Gastroesophageal sphincter (tissue), 4 donors: ENCODE results near the gene RFT1. TPM values are rescaled to one million over a fixed set of nuclear protein-coding genes. Genes with fewer than 3 reads are reported as not detected.

ENCODE experiments used
- ATAC-seq: fragments of 150-250 bp; one replicate; pipeline ENCODE4 v1.9.1; 2016; ENCODE audit warnings: mild to moderate bottlenecking, moderate library complexity
- H3K27ac ChIP-seq, 4 donors: fragments of 200-600 bp; sonication (generic) in 3 of 4; 1 replicate in 3 of 4; 2 replicates in 1 of 4; pipeline ENCODE4 v1.5.1; 2016 to 2019
- H3K27me3 ChIP-seq: fragments of 200-600 bp; sonication (generic); one replicate; pipeline ENCODE4 v1.5.1; 2019
- H3K36me3 ChIP-seq, 2 donors: fragments of 200-600 bp; sonication (generic); one replicate each; pipeline ENCODE4 v1.5.1; 2019; ENCODE audit warnings: control low read depth in 1 of 2
- H3K4me1 ChIP-seq, 3 donors: fragments of 200-600 bp; sonication (generic); 1 replicate in 2 of 3; 2 replicates in 1 of 3; pipeline ENCODE4 v1.5.1; 2016 to 2019; ENCODE audit warnings: control low read depth in 2 of 3
- H3K4me3 ChIP-seq, 2 donors: fragments of 200-600 bp; sonication (generic); one replicate each; pipeline ENCODE4 v1.5.1; 2019; ENCODE audit warnings: mild to moderate bottlenecking in 1 of 2, moderate library complexity in 1 of 2
- H3K9me3 ChIP-seq, 3 donors: fragments of 200-600 bp; sonication (generic); one replicate each; pipeline ENCODE4 v1.5.1; 2017 to 2019; ENCODE audit warnings: control low read depth in 2 of 3
- EP300 ChIP-seq: sonication (generic); formaldehyde crosslinking; IDR thresholded peaks from one replicate; pipeline ENCODE4 v1.6.1; 2017; ENCODE audit warnings: antibody characterized with exemption, mild to moderate bottlenecking
- POLR2A ChIP-seq, 2 donors: fragments of 450-650 bp; IDR thresholded peaks; one replicate each; pipeline ENCODE4 v1.6.1; 2017; ENCODE audit warnings: antibody characterized with exemption in 2 of 2, mild to moderate bottlenecking in 2 of 2, moderate library complexity in 1 of 2
- POLR2AphosphoS5 ChIP-seq: sonication (generic); formaldehyde crosslinking; IDR thresholded peaks from one replicate; pipeline ENCODE4 v1.6.1; 2017; ENCODE audit warnings: antibody characterized with exemption
- WGBS, 2 donors: methylation state at CpG; one replicate each; pipeline ENCODE4 v1.1.5; 2018; ENCODE audit warnings: low coverage in 1 of 2; 5-methylcytosine and 5-hydroxymethylcytosine counted together
- total RNA-seq, 4 donors: library from RNA; depleted of rRNA; stranded (reverse); fragments of >200 nt; gene quantifications; one replicate each; pipeline ENCODE4 v1.1.0, GENCODE V29; 2016
- TF ChIP-seq, protein P1 (sequence below), 4 experiments: fragments of 200-600 bp in 2 of 4; fragments of 450-650 bp in 2 of 4; sonication (generic) in 1 of 4; IDR thresholded peaks; one replicate each; pipeline ENCODE4 v1.5.1; 2017 to 2019; ENCODE audit warnings: antibody characterized with exemption in 4 of 4, mild to moderate bottlenecking in 2 of 4, moderate library complexity in 2 of 4

Gene RFT1
- total RNA-seq, 4 donors from 2014 or later: 6.5 to 7.6 (median 7.2) TPM

DNA sequence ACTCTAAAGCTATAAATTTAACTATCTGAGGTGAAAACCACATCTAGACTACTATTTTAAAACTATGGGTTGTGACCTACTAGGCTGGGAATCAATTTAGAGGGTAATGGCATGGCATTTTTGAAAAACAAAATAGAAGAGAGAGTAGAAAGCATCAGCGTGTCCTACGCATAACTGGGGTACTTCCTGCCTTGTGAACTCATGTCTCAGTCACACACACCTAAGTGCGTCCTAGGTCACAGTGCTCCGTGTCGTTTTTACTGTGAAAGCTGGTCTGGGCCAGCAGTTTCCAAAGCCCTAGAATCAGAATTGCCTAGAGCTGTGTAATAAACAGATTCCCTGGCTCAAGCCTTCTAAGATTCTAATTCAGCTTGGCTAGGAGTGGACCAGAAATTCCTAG is 32.3 kb downstream of the RFT1 start:
- H3K36me3 ChIP-seq: peaks cover 0 to 100% of the 10 kb centered on the region in 2 donors
- H3K4me1 ChIP-seq: no peaks in the 10 kb centered on the region
- no peak for TF ChIP-seq EP300
- TF ChIP-seq, protein P1, sequence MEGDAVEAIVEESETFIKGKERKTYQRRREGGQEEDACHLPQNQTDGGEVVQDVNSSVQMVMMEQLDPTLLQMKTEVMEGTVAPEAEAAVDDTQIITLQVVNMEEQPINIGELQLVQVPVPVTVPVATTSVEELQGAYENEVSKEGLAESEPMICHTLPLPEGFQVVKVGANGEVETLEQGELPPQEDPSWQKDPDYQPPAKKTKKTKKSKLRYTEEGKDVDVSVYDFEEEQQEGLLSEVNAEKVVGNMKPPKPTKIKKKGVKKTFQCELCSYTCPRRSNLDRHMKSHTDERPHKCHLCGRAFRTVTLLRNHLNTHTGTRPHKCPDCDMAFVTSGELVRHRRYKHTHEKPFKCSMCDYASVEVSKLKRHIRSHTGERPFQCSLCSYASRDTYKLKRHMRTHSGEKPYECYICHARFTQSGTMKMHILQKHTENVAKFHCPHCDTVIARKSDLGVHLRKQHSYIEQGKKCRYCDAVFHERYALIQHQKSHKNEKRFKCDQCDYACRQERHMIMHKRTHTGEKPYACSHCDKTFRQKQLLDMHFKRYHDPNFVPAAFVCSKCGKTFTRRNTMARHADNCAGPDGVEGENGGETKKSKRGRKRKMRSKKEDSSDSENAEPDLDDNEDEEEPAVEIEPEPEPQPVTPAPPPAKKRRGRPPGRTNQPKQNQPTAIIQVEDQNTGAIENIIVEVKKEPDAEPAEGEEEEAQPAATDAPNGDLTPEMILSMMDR (IDR thresholded peaks at IDR 0.05): no peak
- no peak for TF ChIP-seq POLR2A (IDR thresholded peaks at IDR 0.05)
- TF ChIP-seq POLR2AphosphoS5: no peak
- no peaks in the 10 kb centered on the region for H3K9me3 ChIP-seq
- H3K4me3 ChIP-seq: no peak overlapping the region
- ATAC-seq: no peak
- 81 to 84% methylated on average over 5 of the region's 5 CpGs for WGBS, 2 donors
- H3K27ac ChIP-seq: no peak overlapping the region
- H3K27me3 ChIP-seq: no peaks in the 10 kb centered on the region

DNA sequence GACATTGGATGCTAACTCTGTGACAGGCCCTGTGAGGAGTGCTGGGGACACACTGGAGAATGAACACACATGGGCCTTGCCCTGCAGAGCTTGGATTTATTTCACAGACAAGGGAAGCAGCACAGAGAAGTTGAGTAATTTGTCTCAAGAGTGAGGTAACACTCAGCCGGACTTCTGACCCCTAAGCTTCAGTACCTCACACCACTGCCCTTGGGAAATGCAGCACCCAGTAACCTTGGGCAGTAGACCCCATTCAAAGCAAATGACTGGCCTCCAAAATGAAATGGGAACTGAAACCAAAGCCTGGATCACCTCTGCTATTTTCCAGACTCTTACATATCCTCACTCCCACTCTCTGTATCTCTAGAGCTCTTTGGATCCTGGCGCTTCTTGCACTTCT is 37.3 kb downstream of the RFT1 start:
- H3K36me3 ChIP-seq: peaks cover 0 to 100% of the 10 kb centered on the region in 2 donors
- no peak overlapping the region for H3K4me3 ChIP-seq
- no peaks in the 10 kb centered on the region for H3K27me3 ChIP-seq
- H3K27ac ChIP-seq: no peak overlapping the region
- H3K9me3 ChIP-seq: no peaks in the 10 kb centered on the region
- no peak for ATAC-seq
- no peaks in the 10 kb centered on the region for H3K4me1 ChIP-seq
- 86 to 100% methylated on average over 2 of the region's 2 CpGs for WGBS, 2 donors
- TF ChIP-seq EP300 (no peak), POLR2AphosphoS5 (no peak), POLR2A (IDR thresholded peaks at IDR 0.05) (no peak)
- TF ChIP-seq, protein P1 (IDR thresholded peaks at IDR 0.05): no peak

GRCh38 chr3:53092216-53092615 is 38.0 kb downstream of the RFT1 start:
- H3K36me3 ChIP-seq: peaks cover 0 to 100% of the 10 kb centered on the region in 2 donors
- WGBS, 2 donors: 93 to 95% methylated on average over 3 to 4 of the region's 11 CpGs
- ATAC-seq: no peak
- H3K4me1 ChIP-seq: no peaks in the 10 kb centered on the region
- no peaks in the 10 kb centered on the region for H3K27me3 ChIP-seq
- TF ChIP-seq POLR2AphosphoS5: no peak
- TF ChIP-seq, protein P1 (IDR thresholded peaks at IDR 0.05): no peak
- TF ChIP-seq EP300: no peak
- no peak for TF ChIP-seq POLR2A (IDR thresholded peaks at IDR 0.05)
- H3K9me3 ChIP-seq: no peaks in the 10 kb centered on the region
- H3K4me3 ChIP-seq: no peak overlapping the region
- no peak overlapping the region for H3K27ac ChIP-seq

GRCh38 chr3:53091011-53091410 is 39.2 kb downstream of the RFT1 start:
- no peaks in the 10 kb centered on the region for H3K9me3 ChIP-seq
- H3K4me1 ChIP-seq: no peaks in the 10 kb centered on the region
- H3K27me3 ChIP-seq: no peaks in the 10 kb centered on the region
- peaks cover 0 to 100% of the 10 kb centered on the region in 2 donors for H3K36me3 ChIP-seq
- TF ChIP-seq POLR2A (IDR thresholded peaks at IDR 0.05) (no peak), POLR2AphosphoS5 (no peak), EP300 (no peak)
- TF ChIP-seq, protein P1 (IDR thresholded peaks at IDR 0.05): no peak
- WGBS, 2 donors: 70% methylated on average over 4 of the region's 5 CpGs; no CpG with 5 or more reads in 1 of the 2 donors
- ATAC-seq: no peak
- no peak overlapping the region for H3K27ac ChIP-seq
- H3K4me3 ChIP-seq: no peak overlapping the region

- H3K9me3 ChIP-seq: no peaks in the 10 kb centered on the region
- no peaks in the 10 kb centered on the region for H3K27me3 ChIP-seq
- no peak for ATAC-seq
- peaks cover 0 to under 1% (median 0%) of the 10 kb centered on the region in 3 donors for H3K4me1 ChIP-seq
- no peak overlapping the region for H3K4me3 ChIP-seq
- H3K27ac ChIP-seq: no peak overlapping the region
- H3K36me3 ChIP-seq: peaks cover 0 to 96% of the 10 kb centered on the region in 2 donors
- no peak for TF ChIP-seq POLR2AphosphoS5
- TF ChIP-seq, protein P1 (IDR thresholded peaks at IDR 0.05): no peak
- no peak for TF ChIP-seq EP300
- TF ChIP-seq POLR2A (IDR thresholded peaks at IDR 0.05): no peak
- no CpG with 5 or more reads among the region's 6 CpGs for WGBS, 2 donors
These were observed 40.7 kb downstream of the RFT1 start for GRCh38 chr3:53089511-53089910.
